HCT116 (cell line): Measurements from ENCODE around the gene FRAS1. TPM values are rescaled to one million over a fixed set of nuclear protein-coding genes. Genes with fewer than 3 reads are reported as not detected.
A peak's percentile ranks its signal among the peaks of the same experiment; 100 is the strongest.

Experiments used
- ATAC-seq: fragments of 200-7000 bp; cut with Tn5 transposase; 2 replicates; pipeline ENCODE4 v1.9.1; 2020; ENCODE audit warnings: mild to moderate bottlenecking, moderate library complexity
- BruUV-seq: library from RNA; stranded (reverse); fragments of 400-500 nt; replicated peaks from 2 replicates; lab custom pipeline; 2021; lab: Mats Ljungman, UMichigan
- CTCF ChIA-PET: fragments of 300-600 bp; sonication (Branson Sonifier 250); formaldehyde crosslinking; loops from one replicate; lab custom pipeline; 2021; ENCODE audit warnings: antibody characterized with exemption; lab: Charles Lee
- POLR2A ChIA-PET: fragments of 300-600, 350-600 bp; sonication (Branson Sonifier 250); formaldehyde crosslinking; loops from one replicate; lab custom pipeline; 2021; ENCODE audit warnings: antibody characterized with exemption; lab: Charles Lee
- RAD21 ChIA-PET, 2 experiments: fragments of 300-600 bp; sonication (Branson Sonifier 250); formaldehyde crosslinking; loops; one replicate each; lab custom pipeline; 2023; ENCODE audit warnings: low total read pairs in 2 of 2; ENCODE audit not compliant: uncharacterized antibody in 2 of 2, unreplicated experiment in 2 of 2, low non-redundant PET in 1 of 2; lab: Charles Lee
- DNase-seq: peaks from one replicate; pipeline ENCODE4 v3.0.0-alpha.2; 2010; ENCODE audit warnings: low read depth, low spot score
- H2AFZ ChIP-seq: fragments of 200-600 bp; shearing (Covaris generic), sonication (generic); 2 replicates; pipeline ENCODE4 v1.6.1; 2017; ENCODE audit warnings: low read depth, mixed run types, mixed read lengths, antibody characterized with exemption, low read length; ENCODE audit not compliant: poor library complexity, severe bottlenecking
- H3K27ac ChIP-seq: 2 replicates; pipeline ENCODE4 v1.5.1; 2012; ENCODE audit warnings: low read depth, low read length
- H3K27me3 ChIP-seq: fragments of 200-600 bp; sonication (generic); 2 replicates; pipeline ENCODE4 v1.6.1; 2016; ENCODE audit warnings: mixed run types, low read length, mixed read lengths; ENCODE audit not compliant: insufficient read depth
- H3K36me3 ChIP-seq, 2 experiments: fragments of 200-500 bp in 1 of 2; fragments of 200-600 bp in 1 of 2; sonication (Bioruptor generic) in 1 of 2; sonication (generic) in 1 of 2; 2 replicates each; pipeline versions ENCODE4 v1.5.1 to v1.6.1; 2014 to 2016; ENCODE audit warnings: low read length in 2 of 2, inconsistent platforms in 1 of 2, mixed read lengths in 1 of 2, mixed run types in 1 of 2; ENCODE audit not compliant: insufficient read depth in 2 of 2, control insufficient read depth in 1 of 2
- H3K4me1 ChIP-seq, 2 experiments: fragments of 200-600 bp in 1 of 2; sonication (generic) in 1 of 2; 2 replicates each; pipeline versions ENCODE4 v1.5.1 to v1.6.1; 2012 to 2017; ENCODE audit warnings: low read length in 2 of 2, inconsistent platforms in 1 of 2, mild to moderate bottlenecking in 1 of 2, mixed read lengths in 1 of 2, mixed run types in 1 of 2, moderate library complexity in 1 of 2; ENCODE audit not compliant: insufficient read depth in 2 of 2, control insufficient read depth in 1 of 2
- H3K4me2 ChIP-seq: fragments of 200-600 bp; sonication (generic); 2 replicates; pipeline ENCODE4 v1.6.1; 2017; ENCODE audit warnings: mixed run types, low read length, mixed read lengths
- H3K4me3 ChIP-seq, 2 experiments: fragments of 200-600 bp in 1 of 2; sonication (generic) in 1 of 2; replicated peaks in 1 of 2; 2 replicates each; pipeline ENCODE4 v1.5.1; 2011 to 2016; ENCODE audit warnings: low read length in 2 of 2, control low read depth in 1 of 2, low read depth in 1 of 2, mild to moderate bottlenecking in 1 of 2, mixed read lengths in 1 of 2, mixed run types in 1 of 2
- H3K79me2 ChIP-seq: fragments of 200-600 bp; sonication (generic); 2 replicates; pipeline ENCODE4 v1.6.1; 2017; ENCODE audit warnings: mild to moderate bottlenecking, mixed run types, low read length, moderate library complexity, mixed read lengths; ENCODE audit not compliant: insufficient read depth
- H3K9ac ChIP-seq: fragments of 200-600 bp; sonication (generic); 2 replicates; pipeline ENCODE4 v1.6.1; 2016; ENCODE audit warnings: low read length, mixed read lengths
- H3K9me2 ChIP-seq: fragments of 200-600 bp; sonication (generic), shearing (Covaris generic); 2 replicates; pipeline ENCODE4 v1.6.1; 2017; ENCODE audit warnings: mixed run types, mild to moderate bottlenecking, moderate library complexity; ENCODE audit not compliant: insufficient read depth
- H3K9me3 ChIP-seq, 2 experiments: fragments of 200-500 bp in 1 of 2; fragments of 200-600 bp in 1 of 2; sonication (Bioruptor generic) in 1 of 2; sonication (generic) in 1 of 2; 2 replicates each; pipeline ENCODE4 v1.6.1; 2014 to 2017; ENCODE audit warnings: low read length in 2 of 2, mixed read lengths in 2 of 2, inconsistent platforms in 1 of 2, low read depth in 1 of 2, mild to moderate bottlenecking in 1 of 2, mixed run types in 1 of 2, moderate library complexity in 1 of 2; ENCODE audit not compliant: control insufficient read depth in 1 of 2, insufficient read depth in 1 of 2
- H4K20me1 ChIP-seq: fragments of 200-600 bp; sonication (generic), shearing (Covaris generic); 2 replicates; pipeline ENCODE4 v1.6.1; 2017; ENCODE audit warnings: mixed run types, mild to moderate bottlenecking, moderate library complexity; ENCODE audit not compliant: insufficient read depth
- EZH2phosphoT487 ChIP-seq: fragments of 200-600 bp; IDR thresholded peaks from 2 replicates; pipeline ENCODE4 v1.6.1; 2018; ENCODE audit warnings: antibody characterized with exemption, borderline replicate concordance
- FOSL1 ChIP-seq: IDR thresholded peaks from 2 replicates; pipeline ENCODE4 v1.6.1; 2012; ENCODE audit warnings: low read depth
- JUND ChIP-seq: IDR thresholded peaks from 2 replicates; pipeline ENCODE4 v1.6.1; 2012
- POLR2AphosphoS5 ChIP-seq: IDR thresholded peaks from 2 replicates; pipeline ENCODE4 v1.6.1; 2011; ENCODE audit warnings: mild to moderate bottlenecking, low read depth, low read length, moderate library complexity
- RAD21 ChIP-seq: IDR thresholded peaks from 2 replicates; pipeline ENCODE4 v1.6.1; 2012; ENCODE audit warnings: low read depth, mild to moderate bottlenecking
- SP1 ChIP-seq: IDR thresholded peaks from 2 replicates; pipeline ENCODE4 v1.6.1; 2012; ENCODE audit warnings: low read depth
- intact Hi-C: fragments of 100-400 bp; cut with micrococcal nuclease; formaldehyde crosslinking; loops from 2 replicates; pipeline ENCODE4 v1.10.0; 2022
- total RNA-seq: library from RNA; stranded (reverse); gene quantifications from one replicate; pipeline ENCODE4 v1.2.1, GENCODE V29; 2021; ENCODE audit not compliant: unreplicated experiment
- TF ChIP-seq, protein P1 (sequence below): IDR thresholded peaks from 2 replicates; pipeline ENCODE4 v1.6.1; 2012
- TF ChIP-seq, protein P2 (sequence below): IDR thresholded peaks from 2 replicates; pipeline ENCODE4 v1.6.1; 2011; ENCODE audit warnings: mild to moderate bottlenecking, low read length, moderate library complexity; ENCODE audit not compliant: insufficient replicate concordance; ENCODE audit errors: extremely low read depth
- TF ChIP-seq, protein P3 (sequence below), 3 experiments: fragments of 200-600 bp in 1 of 3; sonication (generic) in 1 of 3; IDR thresholded peaks in 2 of 3; conservative IDR thresholded peaks in 1 of 3; 2 replicates each; pipeline ENCODE4 v1.5.1; 2012 to 2017; ENCODE audit warnings: low read depth in 2 of 3, low read length in 2 of 3, antibody characterized with exemption in 1 of 3, borderline replicate concordance in 1 of 3, control low read depth in 1 of 3, mild to moderate bottlenecking in 1 of 3, mixed read lengths in 1 of 3, mixed run types in 1 of 3, moderate library complexity in 1 of 3; ENCODE audit not compliant: insufficient read depth in 1 of 3
- TF ChIP-seq, protein P4 (sequence below): IDR thresholded peaks from 2 replicates; pipeline ENCODE4 v1.6.1; 2012

The FRAS1 gene
- total RNA-seq, 1 experiment from 2014 or later: 33.5 TPM

DNA sequence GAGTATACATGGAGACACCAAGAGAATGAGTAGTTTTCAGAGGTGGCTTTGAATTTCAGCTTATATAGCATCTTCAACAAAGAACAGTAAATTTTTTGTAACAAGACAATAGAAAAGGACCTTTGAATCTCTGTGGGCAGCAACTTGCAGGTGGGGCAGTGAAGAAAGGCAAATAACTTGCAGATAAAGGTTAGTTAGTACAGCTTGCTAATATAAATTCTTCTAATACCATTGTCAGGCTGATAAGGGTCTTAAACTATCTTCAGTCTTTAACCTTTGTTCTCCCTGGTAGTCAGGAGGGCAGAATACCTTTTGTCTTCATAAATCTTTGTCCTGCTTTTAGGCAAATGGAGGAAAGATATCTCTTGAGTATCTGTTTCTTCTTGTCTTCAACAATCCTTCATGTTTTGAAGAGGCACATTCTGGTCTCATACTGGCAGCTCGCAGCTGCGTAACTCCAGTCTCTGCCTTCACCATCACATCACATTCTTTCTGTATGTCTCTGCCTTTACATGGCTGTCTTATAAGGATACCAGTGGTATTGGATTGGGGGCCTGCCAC lies 510.5 kb downstream of the FRAS1 start:
- ATAC-seq (no peak), DNase-seq (no peak)
- no peaks in the 10 kb centered on the region for H3K9me3 ChIP-seq
- no peaks in the 10 kb centered on the region for H4K20me1 ChIP-seq
- peak overlapping the region; percentile 100 for H3K27ac ChIP-seq
- peaks cover 82% of the 10 kb centered on the region in 2 experiments for H3K4me1 ChIP-seq
- H3K4me3 ChIP-seq: no peak overlapping the region
- ChIA-PET CTCF (no interaction called here), RAD21 (no interaction called here), POLR2A (interaction anchor here (1.1 to 3.5 kb wide), 2 partner anchors 16 to 217 kb away, joined by 3 to 17 read pairs; partner anchors contain the start of gene ANXA3)
- peak overlapping the region; percentile 62 for H3K9ac ChIP-seq
- peak overlapping the region; percentile 75 for H3K4me2 ChIP-seq
- no peak overlapping the region for H2AFZ ChIP-seq
- TF ChIP-seq, protein P1, sequence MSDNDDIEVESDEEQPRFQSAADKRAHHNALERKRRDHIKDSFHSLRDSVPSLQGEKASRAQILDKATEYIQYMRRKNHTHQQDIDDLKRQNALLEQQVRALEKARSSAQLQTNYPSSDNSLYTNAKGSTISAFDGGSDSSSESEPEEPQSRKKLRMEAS: no peak
- TF ChIP-seq, protein P2, sequence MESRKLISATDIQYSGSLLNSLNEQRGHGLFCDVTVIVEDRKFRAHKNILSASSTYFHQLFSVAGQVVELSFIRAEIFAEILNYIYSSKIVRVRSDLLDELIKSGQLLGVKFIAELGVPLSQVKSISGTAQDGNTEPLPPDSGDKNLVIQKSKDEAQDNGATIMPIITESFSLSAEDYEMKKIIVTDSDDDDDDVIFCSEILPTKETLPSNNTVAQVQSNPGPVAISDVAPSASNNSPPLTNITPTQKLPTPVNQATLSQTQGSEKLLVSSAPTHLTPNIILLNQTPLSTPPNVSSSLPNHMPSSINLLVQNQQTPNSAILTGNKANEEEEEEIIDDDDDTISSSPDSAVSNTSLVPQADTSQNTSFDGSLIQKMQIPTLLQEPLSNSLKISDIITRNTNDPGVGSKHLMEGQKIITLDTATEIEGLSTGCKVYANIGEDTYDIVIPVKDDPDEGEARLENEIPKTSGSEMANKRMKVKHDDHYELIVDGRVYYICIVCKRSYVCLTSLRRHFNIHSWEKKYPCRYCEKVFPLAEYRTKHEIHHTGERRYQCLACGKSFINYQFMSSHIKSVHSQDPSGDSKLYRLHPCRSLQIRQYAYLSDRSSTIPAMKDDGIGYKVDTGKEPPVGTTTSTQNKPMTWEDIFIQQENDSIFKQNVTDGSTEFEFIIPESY: no peak
- H3K9me2 ChIP-seq: no peaks in the 10 kb centered on the region
- no TSS peak for BruUV-seq
- H3K36me3 ChIP-seq: peaks cover 0 to 24% of the 10 kb centered on the region in 2 experiments; a peak in 1 of 4 replicates
- no peaks in the 10 kb centered on the region for H3K27me3 ChIP-seq
- H3K79me2 ChIP-seq: peaks cover 68% of the 10 kb centered on the region
- intact Hi-C loops: loop anchor here (5.0 kb wide), 1 partner anchor 510 kb away; the partner anchor contains the start of gene FRAS1

DNA sequence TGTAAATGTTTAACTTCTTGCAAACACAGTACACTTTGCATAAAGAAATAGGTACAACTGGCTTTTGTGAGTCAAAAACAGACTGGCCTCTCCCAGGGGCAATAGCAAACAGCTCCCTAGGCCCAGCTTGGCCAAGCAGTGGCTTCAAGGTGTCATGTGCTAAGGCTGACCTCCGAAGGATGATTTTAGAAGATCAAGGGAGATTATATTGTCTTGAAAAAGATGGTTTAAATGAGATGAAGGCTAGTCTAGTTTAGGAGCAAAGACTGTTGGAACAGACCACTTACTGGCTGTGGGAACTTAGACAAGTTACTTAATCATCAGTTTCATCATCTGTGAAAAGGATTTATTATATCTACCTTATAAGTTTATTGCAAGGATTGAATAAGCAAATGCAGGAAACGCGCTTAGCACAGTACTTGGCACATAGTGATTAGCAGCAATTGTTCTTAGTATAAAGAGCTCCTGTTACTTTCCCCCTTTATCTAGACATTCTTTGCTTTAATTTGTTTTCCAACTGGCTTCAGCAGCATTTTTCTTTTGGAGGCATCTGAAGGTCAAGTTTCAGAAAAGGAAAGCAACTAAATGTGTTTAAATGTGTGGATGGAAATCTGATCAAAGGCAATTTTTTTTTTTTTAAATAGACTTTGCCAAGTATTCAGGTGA lies 511.6 kb downstream of the FRAS1 start:
- H2AFZ ChIP-seq: no peak overlapping the region
- ChIA-PET RAD21 (interaction anchor here (0.9 to 1.3 kb wide), 2 partner anchors 8 to 35 kb away, joined by 3 to 4 read pairs; no protein-coding TSS in a partner anchor), POLR2A (interaction anchor here (1.6 to 3.5 kb wide), 2 partner anchors 10 to 17 kb away, joined by 5 to 17 read pairs; partner anchors contain the start of gene ANXA3), CTCF (interaction anchor here (0.9 kb wide), 1 partner anchor 509 kb away, joined by 5 read pairs; no protein-coding TSS in a partner anchor)
- H3K9me3 ChIP-seq: no peaks in the 10 kb centered on the region
- DNase-seq (no peak), ATAC-seq (no peak)
- no peaks in the 10 kb centered on the region for H3K9me2 ChIP-seq
- peaks cover 61% of the 10 kb centered on the region for H3K79me2 ChIP-seq
- H3K27me3 ChIP-seq: no peaks in the 10 kb centered on the region
- H3K4me2 ChIP-seq: peak overlapping the region; percentile 75
- H3K9ac ChIP-seq: peak overlapping the region; percentile 62
- no TSS peak for BruUV-seq
- peak overlapping the region in 1 of 2 experiments; percentile 43; a peak in 2 of 4 replicates for H3K4me3 ChIP-seq
- peak overlapping the region; percentile 100 for H3K27ac ChIP-seq
- no peaks in the 10 kb centered on the region for H4K20me1 ChIP-seq
- peaks cover 70% of the 10 kb centered on the region in 2 experiments for H3K4me1 ChIP-seq
- intact Hi-C loops: loop anchor here (5.0 kb wide), 1 partner anchor 511 kb away; the partner anchor contains the start of gene FRAS1
- peaks cover 0 to 30% of the 10 kb centered on the region in 2 experiments; a peak in 1 of 4 replicates for H3K36me3 ChIP-seq
- TF ChIP-seq POLR2AphosphoS5 (no peak), EZH2phosphoT487 (no peak), SP1 (no peak), JUND (no peak), RAD21 (no peak), FOSL1 (no peak)
- TF ChIP-seq, protein P3, sequence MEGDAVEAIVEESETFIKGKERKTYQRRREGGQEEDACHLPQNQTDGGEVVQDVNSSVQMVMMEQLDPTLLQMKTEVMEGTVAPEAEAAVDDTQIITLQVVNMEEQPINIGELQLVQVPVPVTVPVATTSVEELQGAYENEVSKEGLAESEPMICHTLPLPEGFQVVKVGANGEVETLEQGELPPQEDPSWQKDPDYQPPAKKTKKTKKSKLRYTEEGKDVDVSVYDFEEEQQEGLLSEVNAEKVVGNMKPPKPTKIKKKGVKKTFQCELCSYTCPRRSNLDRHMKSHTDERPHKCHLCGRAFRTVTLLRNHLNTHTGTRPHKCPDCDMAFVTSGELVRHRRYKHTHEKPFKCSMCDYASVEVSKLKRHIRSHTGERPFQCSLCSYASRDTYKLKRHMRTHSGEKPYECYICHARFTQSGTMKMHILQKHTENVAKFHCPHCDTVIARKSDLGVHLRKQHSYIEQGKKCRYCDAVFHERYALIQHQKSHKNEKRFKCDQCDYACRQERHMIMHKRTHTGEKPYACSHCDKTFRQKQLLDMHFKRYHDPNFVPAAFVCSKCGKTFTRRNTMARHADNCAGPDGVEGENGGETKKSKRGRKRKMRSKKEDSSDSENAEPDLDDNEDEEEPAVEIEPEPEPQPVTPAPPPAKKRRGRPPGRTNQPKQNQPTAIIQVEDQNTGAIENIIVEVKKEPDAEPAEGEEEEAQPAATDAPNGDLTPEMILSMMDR (IDR thresholded peaks at IDR 0.05 in 2 of 3, conservative IDR thresholded peaks at IDR 0.05 in 1 of 3; ENCODE audit: borderline replicate concordance in 1 of 3, insufficient read depth in 1 of 3, low read depth in 2 of 3, low read length in 2 of 3): no peak
- TF ChIP-seq, protein P4, sequence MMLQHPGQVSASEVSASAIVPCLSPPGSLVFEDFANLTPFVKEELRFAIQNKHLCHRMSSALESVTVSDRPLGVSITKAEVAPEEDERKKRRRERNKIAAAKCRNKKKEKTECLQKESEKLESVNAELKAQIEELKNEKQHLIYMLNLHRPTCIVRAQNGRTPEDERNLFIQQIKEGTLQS: no peak
